ENCODE results near the gene FNDC3B. TPM values are rescaled to one million over a fixed set of nuclear protein-coding genes. Genes with fewer than 3 reads are reported as not detected.

Gene FNDC3B
- polyA plus RNA-seq, 2 of the 4 experiments (the other 2 are of a cell fraction) = 29.5 to 33.6 TPM

DNA sequence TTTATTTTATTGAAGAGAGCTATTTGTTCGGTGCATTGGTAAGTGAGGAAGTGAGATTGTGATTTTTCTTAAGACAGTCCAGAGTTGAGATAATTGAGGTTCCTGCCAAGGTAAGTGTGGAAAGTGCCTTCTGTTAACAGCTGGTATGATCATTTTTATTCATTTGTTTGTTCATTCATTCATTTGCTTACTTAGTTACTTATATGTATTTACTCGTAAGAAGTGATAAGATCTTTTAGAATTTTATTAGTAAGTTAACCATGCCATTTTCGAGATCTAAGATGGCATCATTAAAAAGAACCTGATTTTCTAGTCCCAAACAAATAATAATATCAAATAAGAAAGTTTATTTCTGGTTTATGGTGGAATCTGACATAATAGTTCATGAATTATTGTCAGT lies 258.9 kb downstream of the FNDC3B start:
- 88% methylated on average over 3 of the region's 3 CpGs for WGBS (ENCODE audit: missing lambda C conversion rate)
- ATAC-seq (no peak), FAIRE-seq (no peak), DNase-seq (ENCODE audit: low read depth in 1 of 2, low spot score in 1 of 2) (no peak)
- Histone ChIP-seq H3K4me3 (no peak overlapping the region), H3K4me1 (peaks cover 6% of the 10 kb centered on the region; the same call in 1 of the 3 replicates), H3K27ac (no peak overlapping the region), H3K4me2 (no peak overlapping the region), H3K9me3 (no peaks in the 10 kb centered on the region)
- CTCF ChIA-PET = no interaction called here
- TF ChIP-seq, protein P1, sequence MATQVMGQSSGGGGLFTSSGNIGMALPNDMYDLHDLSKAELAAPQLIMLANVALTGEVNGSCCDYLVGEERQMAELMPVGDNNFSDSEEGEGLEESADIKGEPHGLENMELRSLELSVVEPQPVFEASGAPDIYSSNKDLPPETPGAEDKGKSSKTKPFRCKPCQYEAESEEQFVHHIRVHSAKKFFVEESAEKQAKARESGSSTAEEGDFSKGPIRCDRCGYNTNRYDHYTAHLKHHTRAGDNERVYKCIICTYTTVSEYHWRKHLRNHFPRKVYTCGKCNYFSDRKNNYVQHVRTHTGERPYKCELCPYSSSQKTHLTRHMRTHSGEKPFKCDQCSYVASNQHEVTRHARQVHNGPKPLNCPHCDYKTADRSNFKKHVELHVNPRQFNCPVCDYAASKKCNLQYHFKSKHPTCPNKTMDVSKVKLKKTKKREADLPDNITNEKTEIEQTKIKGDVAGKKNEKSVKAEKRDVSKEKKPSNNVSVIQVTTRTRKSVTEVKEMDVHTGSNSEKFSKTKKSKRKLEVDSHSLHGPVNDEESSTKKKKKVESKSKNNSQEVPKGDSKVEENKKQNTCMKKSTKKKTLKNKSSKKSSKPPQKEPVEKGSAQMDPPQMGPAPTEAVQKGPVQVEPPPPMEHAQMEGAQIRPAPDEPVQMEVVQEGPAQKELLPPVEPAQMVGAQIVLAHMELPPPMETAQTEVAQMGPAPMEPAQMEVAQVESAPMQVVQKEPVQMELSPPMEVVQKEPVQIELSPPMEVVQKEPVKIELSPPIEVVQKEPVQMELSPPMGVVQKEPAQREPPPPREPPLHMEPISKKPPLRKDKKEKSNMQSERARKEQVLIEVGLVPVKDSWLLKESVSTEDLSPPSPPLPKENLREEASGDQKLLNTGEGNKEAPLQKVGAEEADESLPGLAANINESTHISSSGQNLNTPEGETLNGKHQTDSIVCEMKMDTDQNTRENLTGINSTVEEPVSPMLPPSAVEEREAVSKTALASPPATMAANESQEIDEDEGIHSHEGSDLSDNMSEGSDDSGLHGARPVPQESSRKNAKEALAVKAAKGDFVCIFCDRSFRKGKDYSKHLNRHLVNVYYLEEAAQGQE (IDR thresholded peaks at IDR 0.05) = no peak
- TF ChIP-seq POLR2AphosphoS2 (conservative IDR thresholded peaks at IDR 0.05; ENCODE audit: low read length) (no peak), MAZ (IDR thresholded peaks at IDR 0.05; ENCODE audit: borderline replicate concordance, low read depth, low read length) (no peak), FOSB (CRISPR knock-in tag; IDR thresholded peaks at IDR 0.05) (no peak), EP300 (IDR thresholded peaks at IDR 0.05) (no peak), RFX5 (IDR thresholded peaks at IDR 0.05) (no peak), ZSCAN20 (CRISPR knock-in tag; IDR thresholded peaks at IDR 0.05) (no peak), KDM5A (IDR thresholded peaks at IDR 0.05) (no peak), EHF (CRISPR knock-in tag; IDR thresholded peaks at IDR 0.05) (no peak), EHMT2 (IDR thresholded peaks at IDR 0.05; ENCODE audit: low read depth) (no peak), NFE2L2 (conservative IDR thresholded peaks at IDR 0.05; ENCODE audit: low read length) (no peak), ZNF302 (CRISPR knock-in tag; IDR thresholded peaks at IDR 0.05) (no peak)
- TF ChIP-seq, protein P2, sequence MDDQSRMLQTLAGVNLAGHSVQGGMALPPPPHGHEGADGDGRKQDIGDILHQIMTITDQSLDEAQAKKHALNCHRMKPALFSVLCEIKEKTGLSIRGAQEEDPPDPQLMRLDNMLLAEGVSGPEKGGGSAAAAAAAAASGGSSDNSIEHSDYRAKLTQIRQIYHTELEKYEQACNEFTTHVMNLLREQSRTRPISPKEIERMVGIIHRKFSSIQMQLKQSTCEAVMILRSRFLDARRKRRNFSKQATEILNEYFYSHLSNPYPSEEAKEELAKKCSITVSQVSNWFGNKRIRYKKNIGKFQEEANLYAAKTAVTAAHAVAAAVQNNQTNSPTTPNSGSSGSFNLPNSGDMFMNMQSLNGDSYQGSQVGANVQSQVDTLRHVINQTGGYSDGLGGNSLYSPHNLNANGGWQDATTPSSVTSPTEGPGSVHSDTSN (IDR thresholded peaks at IDR 0.05) = no peak
- TF ChIP-seq, protein P3, sequence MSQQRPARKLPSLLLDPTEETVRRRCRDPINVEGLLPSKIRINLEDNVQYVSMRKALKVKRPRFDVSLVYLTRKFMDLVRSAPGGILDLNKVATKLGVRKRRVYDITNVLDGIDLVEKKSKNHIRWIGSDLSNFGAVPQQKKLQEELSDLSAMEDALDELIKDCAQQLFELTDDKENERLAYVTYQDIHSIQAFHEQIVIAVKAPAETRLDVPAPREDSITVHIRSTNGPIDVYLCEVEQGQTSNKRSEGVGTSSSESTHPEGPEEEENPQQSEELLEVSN (IDR thresholded peaks at IDR 0.05; ENCODE audit: borderline replicate concordance, low read depth) = no peak
- TF ChIP-seq, protein P4, sequence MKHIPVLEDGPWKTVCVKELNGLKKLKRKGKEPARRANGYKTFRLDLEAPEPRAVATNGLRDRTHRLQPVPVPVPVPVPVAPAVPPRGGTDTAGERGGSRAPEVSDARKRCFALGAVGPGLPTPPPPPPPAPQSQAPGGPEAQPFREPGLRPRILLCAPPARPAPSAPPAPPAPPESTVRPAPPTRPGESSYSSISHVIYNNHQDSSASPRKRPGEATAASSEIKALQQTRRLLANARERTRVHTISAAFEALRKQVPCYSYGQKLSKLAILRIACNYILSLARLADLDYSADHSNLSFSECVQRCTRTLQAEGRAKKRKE (CRISPR knock-in tag; IDR thresholded peaks at IDR 0.05; ENCODE audit: low read depth) = no peak
- TF ChIP-seq, protein P5, sequence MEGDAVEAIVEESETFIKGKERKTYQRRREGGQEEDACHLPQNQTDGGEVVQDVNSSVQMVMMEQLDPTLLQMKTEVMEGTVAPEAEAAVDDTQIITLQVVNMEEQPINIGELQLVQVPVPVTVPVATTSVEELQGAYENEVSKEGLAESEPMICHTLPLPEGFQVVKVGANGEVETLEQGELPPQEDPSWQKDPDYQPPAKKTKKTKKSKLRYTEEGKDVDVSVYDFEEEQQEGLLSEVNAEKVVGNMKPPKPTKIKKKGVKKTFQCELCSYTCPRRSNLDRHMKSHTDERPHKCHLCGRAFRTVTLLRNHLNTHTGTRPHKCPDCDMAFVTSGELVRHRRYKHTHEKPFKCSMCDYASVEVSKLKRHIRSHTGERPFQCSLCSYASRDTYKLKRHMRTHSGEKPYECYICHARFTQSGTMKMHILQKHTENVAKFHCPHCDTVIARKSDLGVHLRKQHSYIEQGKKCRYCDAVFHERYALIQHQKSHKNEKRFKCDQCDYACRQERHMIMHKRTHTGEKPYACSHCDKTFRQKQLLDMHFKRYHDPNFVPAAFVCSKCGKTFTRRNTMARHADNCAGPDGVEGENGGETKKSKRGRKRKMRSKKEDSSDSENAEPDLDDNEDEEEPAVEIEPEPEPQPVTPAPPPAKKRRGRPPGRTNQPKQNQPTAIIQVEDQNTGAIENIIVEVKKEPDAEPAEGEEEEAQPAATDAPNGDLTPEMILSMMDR (IDR thresholded peaks at IDR 0.05) = no peak
- TF ChIP-seq, protein P6, sequence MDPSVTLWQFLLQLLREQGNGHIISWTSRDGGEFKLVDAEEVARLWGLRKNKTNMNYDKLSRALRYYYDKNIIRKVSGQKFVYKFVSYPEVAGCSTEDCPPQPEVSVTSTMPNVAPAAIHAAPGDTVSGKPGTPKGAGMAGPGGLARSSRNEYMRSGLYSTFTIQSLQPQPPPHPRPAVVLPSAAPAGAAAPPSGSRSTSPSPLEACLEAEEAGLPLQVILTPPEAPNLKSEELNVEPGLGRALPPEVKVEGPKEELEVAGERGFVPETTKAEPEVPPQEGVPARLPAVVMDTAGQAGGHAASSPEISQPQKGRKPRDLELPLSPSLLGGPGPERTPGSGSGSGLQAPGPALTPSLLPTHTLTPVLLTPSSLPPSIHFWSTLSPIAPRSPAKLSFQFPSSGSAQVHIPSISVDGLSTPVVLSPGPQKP (IDR thresholded peaks at IDR 0.05; ENCODE audit: low read depth, low read length) = no peak
- POLR2A ChIA-PET = no interaction called here

DNA sequence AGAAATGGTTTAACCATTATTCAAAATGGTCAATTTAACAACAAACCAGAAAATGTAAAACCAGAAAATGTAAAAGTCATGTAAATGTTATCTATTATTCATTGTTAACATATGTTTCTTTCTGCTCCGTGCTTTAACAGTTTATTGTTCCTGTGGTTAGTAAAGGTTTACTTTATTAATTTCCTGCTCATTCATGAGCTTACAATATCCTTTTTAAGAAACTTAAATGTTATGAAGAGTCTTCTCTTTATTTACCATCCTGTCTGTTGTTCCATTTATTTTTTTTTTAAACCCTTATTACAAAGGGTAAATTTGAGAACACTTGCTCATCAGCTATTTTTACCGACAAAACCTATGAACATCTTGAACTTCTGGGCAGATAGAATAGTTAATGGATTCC lies 260.8 kb downstream of the FNDC3B start:
- FAIRE-seq (no peak), ATAC-seq (no peak), DNase-seq (ENCODE audit: low read depth in 1 of 2, low spot score in 1 of 2) (no peak)
- WGBS (ENCODE audit: missing lambda C conversion rate) = 85% methylated on average over 2 of the region's 2 CpGs
- Histone ChIP-seq H3K27ac (no peak overlapping the region), H3K4me1 (peaks cover 18% of the 10 kb centered on the region), H3K4me3 (no peak overlapping the region), H3K4me2 (no peak overlapping the region), H3K9me3 (no peaks in the 10 kb centered on the region)
- POLR2A ChIA-PET = no interaction called here
- CTCF ChIA-PET = interaction anchor here (0.5 kb wide), 1 partner anchor 218 kb away, joined by 3 read pairs; no protein-coding TSS in a partner anchor
- TF ChIP-seq ZNF302 (CRISPR knock-in tag; IDR thresholded peaks at IDR 0.05) (no peak), RARB (CRISPR knock-in tag; IDR thresholded peaks at IDR 0.05) (no peak), RFX5 (IDR thresholded peaks at IDR 0.05) (no peak), CBX2 (IDR thresholded peaks at IDR 0.05; ENCODE audit: borderline replicate concordance, low read depth) (no peak), CHD2 (IDR thresholded peaks at IDR 0.05; ENCODE audit: low read length, partially characterized antibody) (no peak), HEYL (CRISPR knock-in tag; IDR thresholded peaks at IDR 0.05) (no peak), RCOR1 (IDR thresholded peaks at IDR 0.05; ENCODE audit: low read depth, low read length) (no peak), POLR2A (IDR thresholded peaks at IDR 0.05; ENCODE audit: low read length) (no peak), ESRRA (IDR thresholded peaks at IDR 0.05; ENCODE audit: borderline replicate concordance, low read length) (no peak), ZFP36 (IDR thresholded peaks at IDR 0.05; ENCODE audit: borderline replicate concordance, partially characterized antibody) (no peak), HOXA7 (CRISPR knock-in tag; IDR thresholded peaks at IDR 0.05) (no peak), RAD21 (conservative IDR thresholded peaks at IDR 0.05 in 1 of 2, IDR thresholded peaks at IDR 0.05 in 1 of 2) (no peak), MYC (IDR thresholded peaks at IDR 0.05; ENCODE audit: borderline replicate concordance, low read length) (no peak)
- TF ChIP-seq, protein P7, sequence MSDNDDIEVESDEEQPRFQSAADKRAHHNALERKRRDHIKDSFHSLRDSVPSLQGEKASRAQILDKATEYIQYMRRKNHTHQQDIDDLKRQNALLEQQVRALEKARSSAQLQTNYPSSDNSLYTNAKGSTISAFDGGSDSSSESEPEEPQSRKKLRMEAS (IDR thresholded peaks at IDR 0.05) = no peak
- TF ChIP-seq, protein P8, sequence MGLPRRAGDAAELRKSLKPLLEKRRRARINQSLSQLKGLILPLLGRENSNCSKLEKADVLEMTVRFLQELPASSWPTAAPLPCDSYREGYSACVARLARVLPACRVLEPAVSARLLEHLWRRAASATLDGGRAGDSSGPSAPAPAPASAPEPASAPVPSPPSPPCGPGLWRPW (IDR thresholded peaks at IDR 0.05) = no peak

Measured in A549 (cell line).